ENCODE measurements around the gene MORN1.

Gene MORN1

DNA sequence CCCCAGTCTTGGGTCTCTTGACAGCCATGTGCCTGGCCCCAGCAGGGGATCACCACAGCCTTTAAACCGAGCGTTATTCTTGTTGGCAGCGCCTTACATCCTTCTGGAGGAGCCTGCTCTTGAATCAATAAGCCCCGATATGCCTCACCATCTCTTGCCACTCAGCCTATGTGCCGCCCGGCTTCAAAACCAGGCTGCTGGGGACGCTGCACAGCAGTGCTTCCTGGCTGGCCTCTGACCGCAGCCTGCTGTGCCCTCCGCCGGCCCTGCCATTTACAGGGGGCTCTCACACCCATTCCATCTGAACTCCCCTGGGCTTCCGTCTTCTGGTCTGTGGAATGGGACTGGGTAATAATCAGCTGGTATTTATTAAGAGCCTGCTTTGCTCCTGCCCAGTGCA, 24.0 kb upstream of the MORN1 start:
- 0 out of 2 replicates have a peak, but pooled peaks cover 10% of the 10 kb centered on the region for H3F3A ChIP-seq (ENCODE audit: control insufficient read depth, insufficient read depth)
- TF ChIP-seq CTCF (IDR thresholded peaks at IDR 0.05; ENCODE audit: low read depth, low read length, poor library complexity, severe bottlenecking) (no peak), EZH2phosphoT487 (IDR thresholded peaks at IDR 0.05; ENCODE audit: borderline replicate concordance, low read length) (no peak)
- H3K4me2 ChIP-seq (ENCODE audit: low read length): peak overlapping the region; percentile 88
- peak overlapping the region; percentile 77 for H3K27ac ChIP-seq (ENCODE audit: low read depth, low read length)
- H3K9me2 ChIP-seq (replicated peaks; ENCODE audit: control insufficient read depth, low read length): no peaks in the 10 kb centered on the region
- peaks cover 43% of the 10 kb centered on the region for H3K4me1 ChIP-seq (ENCODE audit: control insufficient read depth, low read length)
- no peaks in the 10 kb centered on the region for H3K9me3 ChIP-seq (ENCODE audit: control insufficient read depth, insufficient read depth, low read length)
- H3K79me2 ChIP-seq (ENCODE audit: control insufficient read depth, low read length): peaks cover 29% of the 10 kb centered on the region
- peaks cover 12% of the 10 kb centered on the region for H3K36me3 ChIP-seq (ENCODE audit: control insufficient read depth, low read length)
- no peaks in the 10 kb centered on the region for H3K27me3 ChIP-seq (ENCODE audit: control insufficient read depth, low read length)
- peak overlapping the region; percentile 89 for H3K4me3 ChIP-seq (ENCODE audit: low read length)
- H4K20me1 ChIP-seq (ENCODE audit: control insufficient read depth, insufficient read depth, low read depth, low read length): 0 out of 2 replicates have a peak, but pooled peaks cover 4% of the 10 kb centered on the region

DNA sequence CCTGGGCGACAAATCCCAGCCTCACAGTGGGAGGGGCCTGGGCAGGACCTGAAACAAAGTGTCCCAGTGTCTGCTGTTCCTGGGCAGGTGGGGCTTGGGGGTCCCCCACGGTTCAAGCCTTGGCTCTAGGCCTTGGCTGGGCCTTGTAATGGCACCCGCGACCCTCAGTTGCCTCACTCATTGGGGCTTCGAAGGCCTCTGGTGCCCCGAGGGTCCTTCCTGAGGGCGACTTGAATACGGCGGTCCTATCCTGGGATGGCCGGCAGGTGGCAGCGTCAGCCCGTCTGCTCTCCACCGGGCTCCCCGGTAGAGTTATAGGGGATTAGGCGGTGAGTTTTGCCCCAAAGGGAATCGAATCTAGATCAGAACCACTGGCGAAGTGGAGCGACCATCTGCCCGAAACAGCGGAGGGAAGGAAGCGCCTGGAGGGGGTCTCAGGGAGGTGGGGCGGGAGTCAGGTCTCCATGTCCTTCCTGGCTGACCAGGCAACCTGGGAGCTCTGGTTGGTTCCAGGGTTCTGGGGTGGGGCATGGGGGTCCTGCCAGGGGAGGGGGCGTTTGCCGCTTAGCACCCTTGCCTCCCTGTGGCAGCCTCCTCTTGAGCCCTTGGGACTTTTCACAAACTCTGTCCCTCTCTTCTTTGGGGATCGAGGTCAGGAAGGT, 23.1 kb upstream of the MORN1 start:
- Histone ChIP-seq H3K27me3 (ENCODE audit: control insufficient read depth, low read length) (no peaks in the 10 kb centered on the region), H3K9me2 (replicated peaks; ENCODE audit: control insufficient read depth, low read length) (no peaks in the 10 kb centered on the region), H3K4me1 (ENCODE audit: control insufficient read depth, low read length) (peaks cover 43% of the 10 kb centered on the region), H3F3A (ENCODE audit: control insufficient read depth, insufficient read depth) (0 out of 2 replicates have a peak, but pooled peaks cover 10% of the 10 kb centered on the region), H3K9me3 (ENCODE audit: control insufficient read depth, insufficient read depth, low read length) (no peaks in the 10 kb centered on the region), H3K36me3 (ENCODE audit: control insufficient read depth, low read length) (peaks cover 12% of the 10 kb centered on the region), H3K4me3 (ENCODE audit: low read length) (peak overlapping the region; percentile 89), H4K20me1 (ENCODE audit: control insufficient read depth, insufficient read depth, low read depth, low read length) (0 out of 2 replicates have a peak, but pooled peaks cover 4% of the 10 kb centered on the region), H3K27ac (ENCODE audit: low read depth, low read length) (peak overlapping the region; percentile 77), H3K4me2 (ENCODE audit: low read length) (peak overlapping the region; percentile 88), H3K79me2 (ENCODE audit: control insufficient read depth, low read length) (peaks cover 29% of the 10 kb centered on the region)
- TF ChIP-seq CTCF (IDR thresholded peaks at IDR 0.05; ENCODE audit: low read depth, low read length, poor library complexity, severe bottlenecking): peak; percentile 92
- TF ChIP-seq EZH2phosphoT487 (IDR thresholded peaks at IDR 0.05; ENCODE audit: borderline replicate concordance, low read length): no peak

GRCh38 chr1:2413495-2414296, 22.3 kb upstream of the MORN1 start:
- Histone ChIP-seq H3K9me2 (replicated peaks; ENCODE audit: control insufficient read depth, low read length) (no peaks in the 10 kb centered on the region), H3K27me3 (ENCODE audit: control insufficient read depth, low read length) (no peaks in the 10 kb centered on the region), H4K20me1 (ENCODE audit: control insufficient read depth, insufficient read depth, low read depth, low read length) (0 out of 2 replicates have a peak, but pooled peaks cover 4% of the 10 kb centered on the region), H3K4me3 (ENCODE audit: low read length) (peak overlapping the region; percentile 89), H3K36me3 (ENCODE audit: control insufficient read depth, low read length) (peaks cover 12% of the 10 kb centered on the region), H3K79me2 (ENCODE audit: control insufficient read depth, low read length) (peaks cover 29% of the 10 kb centered on the region), H3K9me3 (ENCODE audit: control insufficient read depth, insufficient read depth, low read length) (no peaks in the 10 kb centered on the region), H3K27ac (ENCODE audit: low read depth, low read length) (peak overlapping the region; percentile 77), H3F3A (ENCODE audit: control insufficient read depth, insufficient read depth) (0 out of 2 replicates have a peak, but pooled peaks cover 10% of the 10 kb centered on the region), H3K4me2 (ENCODE audit: low read length) (peak overlapping the region; percentile 88), H3K4me1 (ENCODE audit: control insufficient read depth, low read length) (peaks cover 43% of the 10 kb centered on the region)
- no peak for TF ChIP-seq EZH2phosphoT487 (IDR thresholded peaks at IDR 0.05; ENCODE audit: borderline replicate concordance, low read length)
- no peak for TF ChIP-seq CTCF (IDR thresholded peaks at IDR 0.05; ENCODE audit: low read depth, low read length, poor library complexity, severe bottlenecking)
